HG03520 (cell line): ENCODE results near the gene KLHL3.

Source experiments
- ATAC-seq: cut with Tn5 transposase; IDR thresholded peaks from one replicate; pipeline ENCODE4 v1.9.1; 2021; ENCODE audit warnings: mild to moderate bottlenecking, moderate library complexity; ENCODE audit not compliant: unreplicated experiment

Gene KLHL3

GRCh38 chr5:137615171-137615775, 120.6 kb downstream of the KLHL3 start:
- no peak for ATAC-seq

- no peak for ATAC-seq
These were observed 122.2 kb downstream of the KLHL3 start for GRCh38 chr5:137613554-137614265.

GRCh38 chr5:137612576-137612975, 123.3 kb downstream of the KLHL3 start:
- ATAC-seq: no peak

- no peak for ATAC-seq
These were observed 124.0 kb downstream of the KLHL3 start for GRCh38 chr5:137611794-137612435.

- no peak for ATAC-seq
These were observed 124.8 kb downstream of the KLHL3 start for GRCh38 chr5:137611011-137611580.

GRCh38 chr5:137610598-137610997, 125.3 kb downstream of the KLHL3 start:
- ATAC-seq: no peak

- no peak for ATAC-seq
These were observed 126.8 kb downstream of the KLHL3 start for GRCh38 chr5:137609127-137609526.

- no peak for ATAC-seq
These were observed 128.1 kb downstream of the KLHL3 start for GRCh38 chr5:137607771-137608170.

GRCh38 chr5:137606401-137606800, 129.5 kb downstream of the KLHL3 start:
- no peak for ATAC-seq

- no peak for ATAC-seq
These were observed 130.5 kb downstream of the KLHL3 start for GRCh38 chr5:137605411-137605810.

- no peak for ATAC-seq
These were observed 131.4 kb downstream of the KLHL3 start for GRCh38 chr5:137604348-137605095.

GRCh38 chr5:137603891-137604290, 132.0 kb downstream of the KLHL3 start:
- ATAC-seq: no peak

GRCh38 chr5:137603356-137603755, 132.5 kb downstream of the KLHL3 start:
- ATAC-seq: no peak

GRCh38 chr5:137602721-137603273, 133.1 kb downstream of the KLHL3 start:
- ATAC-seq: no peak

GRCh38 chr5:137600721-137601360, 135.0 kb downstream of the KLHL3 start:
- ATAC-seq: no peak

GRCh38 chr5:137599457-137599856, 136.4 kb downstream of the KLHL3 start:
- no peak for ATAC-seq

GRCh38 chr5:137598399-137598798, 137.5 kb downstream of the KLHL3 start:
- ATAC-seq: no peak

GRCh38 chr5:137596941-137597340, 138.9 kb downstream of the KLHL3 start:
- ATAC-seq: no peak

GRCh38 chr5:137595396-137596079, 140.4 kb downstream of the KLHL3 start:
- ATAC-seq: no peak

GRCh38 chr5:137594717-137595116, 141.2 kb downstream of the KLHL3 start:
- no peak for ATAC-seq
